ENCODE measurements around the gene ITPA.

The ITPA gene

DNA sequence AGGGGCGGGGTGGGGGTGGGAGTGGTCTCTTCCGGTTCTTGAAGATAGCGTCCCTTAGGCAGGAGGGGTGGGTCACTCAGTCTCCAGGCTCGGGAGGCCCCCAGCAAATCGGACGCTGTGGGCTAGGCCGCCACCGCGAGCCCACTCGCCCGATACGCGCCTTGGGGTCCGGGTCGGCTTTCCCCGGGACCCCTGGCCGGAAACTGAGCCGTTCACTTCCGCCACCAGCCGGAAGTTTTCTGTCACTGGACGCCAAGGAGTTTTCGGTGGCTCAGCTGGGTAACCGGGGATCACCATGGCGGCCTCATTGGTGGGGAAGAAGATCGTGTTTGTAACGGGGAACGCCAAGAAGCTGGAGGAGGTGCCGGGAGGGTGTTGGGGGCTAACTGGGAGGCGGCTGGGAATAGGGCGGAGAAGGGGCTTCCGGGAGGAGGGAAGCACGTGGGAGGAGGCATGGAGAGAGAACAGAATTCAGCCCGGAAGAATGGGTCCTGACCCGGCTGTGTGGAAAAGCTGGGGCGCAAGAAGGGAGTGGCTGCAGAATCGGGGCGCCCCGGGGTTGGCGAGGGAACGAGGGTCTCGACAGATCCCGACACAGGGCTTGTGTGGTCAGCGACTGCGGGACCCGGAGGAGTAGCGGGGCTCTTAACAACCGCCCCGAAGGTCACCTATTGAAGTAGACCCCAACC, at the start of gene ITPA:
ITPA (plus strand) TSS at position 242 of the 689 bp plus-strand sequence; CDS start at position 296, 54 bp downstream.
- DNase-seq, result peak; percentile 72

- DNase-seq, result peak; percentile 34
Observed at GRCh38 chr20:3160418-3160817, 48.9 kb upstream of the ITPA start.

DNA sequence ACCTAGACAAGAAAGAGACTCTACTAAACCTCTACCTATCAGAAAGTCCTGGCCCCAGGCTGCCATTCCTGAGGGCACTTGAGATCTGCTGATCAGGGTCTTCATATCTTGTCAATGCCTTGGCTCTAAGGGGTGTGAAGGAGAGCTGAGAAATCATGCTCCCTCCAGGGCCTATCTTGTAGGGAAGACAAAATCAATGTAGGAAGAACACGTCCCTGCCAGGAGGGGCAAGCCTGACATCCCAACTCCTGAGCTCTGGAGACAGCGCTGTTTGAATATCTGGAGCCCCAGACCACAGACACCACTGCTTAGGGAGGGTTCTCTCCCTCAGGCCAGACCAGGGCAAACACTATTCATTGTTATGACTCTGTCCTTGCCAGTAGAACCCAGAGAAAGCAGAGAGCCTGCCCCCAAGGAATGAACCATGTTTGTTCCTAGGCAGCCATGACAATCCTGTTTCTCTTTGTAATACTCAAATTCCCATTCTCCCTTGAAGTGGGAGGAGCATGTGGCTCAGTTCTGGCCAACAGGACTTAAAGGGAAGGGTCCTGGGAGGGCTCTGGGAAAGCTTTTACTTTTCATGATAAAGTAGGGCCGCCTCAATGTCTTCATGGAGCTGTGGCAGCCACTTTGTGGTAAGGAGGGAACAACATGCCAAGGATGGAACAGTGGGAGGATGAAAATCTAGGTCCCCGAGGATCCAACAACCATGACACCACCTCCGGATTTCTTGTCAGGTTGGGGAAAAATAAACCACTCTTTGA, 47.8 kb upstream of the ITPA start:
- no peak for DNase-seq

GRCh38 chr20:3162080-3162611, 47.2 kb upstream of the ITPA start:
- no peak for DNase-seq

DNA sequence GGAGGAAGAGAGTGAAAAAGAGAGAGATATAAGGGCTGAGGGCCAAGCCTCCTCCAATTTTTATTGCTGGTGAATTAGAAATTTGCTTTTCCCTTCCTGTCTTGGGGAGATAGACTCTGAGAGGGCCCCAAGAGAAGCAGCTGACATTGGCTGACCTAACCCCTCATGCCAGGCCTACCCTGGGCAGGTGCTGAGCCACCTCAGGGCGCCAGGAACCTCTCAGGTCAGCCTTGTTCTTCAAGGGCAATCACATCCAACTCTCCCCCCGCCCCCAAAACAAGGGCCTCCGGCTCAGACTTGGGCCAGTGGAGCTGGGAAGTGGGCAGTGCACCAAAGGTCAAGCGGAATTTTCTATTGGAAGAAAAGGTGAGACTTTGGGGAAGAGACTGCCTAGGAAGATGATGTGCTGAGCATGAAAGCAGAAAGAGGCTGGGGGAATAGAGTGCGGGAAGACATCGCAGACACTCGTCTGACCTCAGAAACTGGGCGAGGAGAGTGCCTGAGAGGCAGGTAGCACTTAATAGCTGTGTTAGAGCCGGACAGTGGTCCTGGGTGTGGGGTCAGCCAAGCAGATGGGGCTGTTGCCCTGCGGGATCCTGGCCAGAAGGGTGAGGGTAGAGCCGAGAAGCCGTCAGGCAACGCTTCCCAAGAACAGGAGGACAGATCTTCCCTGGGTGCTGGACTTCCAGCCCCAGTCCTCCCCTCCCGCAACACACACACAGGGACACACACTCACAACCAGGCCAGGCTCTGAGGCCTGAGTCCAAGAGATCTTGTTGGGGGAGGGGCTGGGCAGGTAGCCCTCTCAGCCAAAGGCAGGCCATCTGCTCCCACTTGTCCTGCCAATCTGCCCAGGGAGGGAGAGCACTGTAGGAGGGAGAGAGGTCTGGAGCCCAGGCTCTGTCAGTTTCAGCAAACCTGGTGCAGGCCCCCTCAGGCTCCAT, 45.9 kb upstream of the ITPA start:
- DNase-seq, result no peak

DNA sequence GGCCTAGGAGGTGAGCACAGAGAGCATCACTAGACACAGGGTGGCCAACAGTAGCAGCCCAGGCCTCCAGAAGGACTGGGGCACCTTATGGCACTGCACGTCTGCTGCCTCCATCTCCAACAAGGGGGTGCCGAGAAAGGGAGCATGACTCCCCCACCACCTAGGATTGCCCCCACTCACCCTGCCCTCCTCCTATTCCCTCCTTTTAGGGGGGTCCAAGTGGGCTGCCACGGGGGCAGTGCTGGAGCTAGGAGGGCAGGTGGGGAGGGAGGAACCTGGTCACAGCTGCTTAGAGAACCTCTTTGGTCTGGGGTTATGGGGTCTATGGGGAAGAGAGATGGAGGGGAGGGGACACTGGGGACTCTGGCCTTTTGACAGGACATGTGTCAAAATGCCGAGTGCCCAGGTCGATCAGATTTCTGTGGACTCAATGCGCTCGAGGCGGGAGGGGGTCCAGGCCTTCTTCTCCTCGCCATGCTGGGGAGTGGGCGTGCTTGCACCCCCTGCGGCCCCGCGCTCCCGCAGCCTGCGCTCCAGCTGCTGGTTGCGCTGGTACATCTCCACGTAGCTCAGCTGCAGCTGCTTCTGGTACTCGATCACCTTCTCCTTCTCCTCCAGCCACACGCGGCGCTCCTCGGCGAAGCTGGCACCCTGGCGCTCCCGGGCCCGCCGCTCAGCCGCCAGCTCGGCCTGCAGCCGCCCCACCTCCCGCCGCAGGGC, 45.1 kb upstream of the ITPA start:
- DNase-seq, result no peak

- no peak for DNase-seq
Observed at GRCh38 chr20:3164763-3165410, 44.4 kb upstream of the ITPA start.

- no peak for DNase-seq
Observed at GRCh38 chr20:3165473-3166337, 43.6 kb upstream of the ITPA start.

DNA sequence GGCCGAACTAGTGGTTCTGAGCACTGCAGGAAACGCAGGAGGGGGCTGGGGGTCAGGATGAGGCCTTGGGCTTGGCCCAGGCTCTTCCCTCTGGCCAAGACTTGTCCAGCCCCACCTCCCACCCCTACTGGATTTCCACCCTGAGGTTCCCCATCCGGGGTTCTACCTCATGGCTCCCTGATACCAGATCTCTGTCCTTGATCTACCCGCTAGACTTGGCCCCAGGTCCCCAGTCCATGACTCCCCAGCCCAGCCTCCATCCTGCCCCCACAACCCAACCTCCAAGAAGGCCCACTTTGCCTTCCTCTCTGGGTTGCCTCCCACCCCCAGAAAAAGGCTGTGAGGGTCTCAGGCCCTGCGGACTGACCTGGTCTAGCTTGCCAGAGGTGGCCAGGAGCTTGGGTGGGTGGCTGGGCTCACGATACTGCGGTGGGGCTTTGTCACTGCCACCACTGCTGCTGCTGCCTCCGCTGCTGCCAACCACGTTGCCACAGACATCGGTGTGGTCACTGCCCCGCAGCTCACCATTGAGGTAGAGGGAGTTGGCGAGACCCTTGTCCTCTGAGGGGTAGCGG, 42.9 kb upstream of the ITPA start:
- DNase-seq, result no peak

DNA sequence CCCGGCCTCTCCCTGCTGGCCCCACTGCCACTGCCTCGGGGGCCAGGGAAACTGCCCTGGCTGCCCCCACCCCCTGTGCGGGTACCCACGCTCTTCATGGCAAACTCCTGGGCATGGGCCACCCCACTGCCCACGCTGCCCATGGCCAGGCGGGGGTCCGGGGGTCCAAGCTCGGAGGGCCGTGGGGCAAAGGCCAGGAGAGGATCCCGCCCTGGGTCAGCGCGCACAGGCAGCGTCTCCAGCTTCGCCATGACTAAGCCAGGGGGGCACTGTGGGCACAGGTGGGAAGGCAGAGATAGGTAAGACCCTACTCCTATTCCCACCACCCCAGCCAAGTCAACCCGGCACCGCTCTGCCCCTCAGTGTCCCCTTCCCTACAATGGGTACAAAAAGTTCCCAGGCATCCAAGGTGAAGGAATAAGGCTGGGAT, 42.4 kb upstream of the ITPA start:
- DNase-seq, result no peak

DNA sequence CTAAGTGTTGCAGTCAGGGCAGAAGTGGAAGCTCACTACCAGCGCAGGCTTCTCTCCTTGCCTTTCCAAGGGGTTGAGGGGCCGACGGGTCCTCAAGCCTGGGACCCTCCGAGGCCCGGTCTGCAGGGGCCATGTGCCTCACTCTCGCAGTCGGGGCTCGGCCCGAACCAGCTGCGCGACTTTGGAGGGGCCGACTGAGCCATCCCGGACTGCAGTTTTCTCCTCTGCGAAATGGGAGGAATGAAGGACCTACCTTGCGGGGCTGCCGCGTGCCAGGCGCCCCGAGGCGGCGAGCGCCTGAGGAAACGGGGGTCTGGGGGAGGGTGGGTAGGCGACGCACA, 41.6 kb upstream of the ITPA start:
- no peak for DNase-seq

- DNase-seq, result peak; percentile 22
Observed at GRCh38 chr20:3168079-3168828, 41.0 kb upstream of the ITPA start.

DNA sequence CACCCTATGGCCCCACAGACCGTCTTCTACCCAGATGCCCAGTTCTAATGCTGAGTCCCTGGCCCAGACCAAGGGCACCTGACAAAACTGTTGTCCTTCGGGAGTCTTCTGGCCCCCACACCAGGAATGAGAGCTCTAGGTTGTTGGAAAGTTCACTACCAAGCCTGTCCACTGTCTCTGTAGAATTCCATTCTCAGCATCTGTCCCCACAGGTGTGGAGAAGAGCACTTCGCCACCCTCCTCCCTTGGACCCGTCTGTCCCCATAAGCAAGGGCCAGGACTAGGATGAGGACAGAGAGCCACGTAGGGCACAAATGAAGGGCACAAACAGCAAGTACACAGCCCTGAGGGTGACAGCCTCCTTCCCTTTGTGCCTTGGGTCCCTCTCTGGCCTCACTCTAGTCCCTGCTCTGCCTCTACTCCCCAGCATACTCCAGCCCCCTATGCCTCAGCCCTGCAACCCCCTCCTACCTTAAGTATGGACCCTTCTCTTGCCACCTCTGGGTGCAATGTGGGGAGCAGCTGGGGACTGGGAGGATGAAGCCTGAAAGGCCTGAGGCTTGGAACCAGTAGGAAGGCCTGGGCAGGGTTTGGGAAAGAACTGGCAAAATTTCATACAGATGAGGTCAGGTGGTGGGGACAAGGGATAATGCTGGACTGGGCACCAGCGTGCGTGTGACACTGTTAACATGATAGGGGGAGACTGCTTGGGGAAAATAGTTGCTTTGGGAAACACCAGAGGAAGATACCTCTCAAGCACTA, 40.3 kb upstream of the ITPA start:
- DNase-seq, result no peak

GRCh38 chr20:3171391-3172125, 37.7 kb upstream of the ITPA start:
- no peak for DNase-seq

DNA sequence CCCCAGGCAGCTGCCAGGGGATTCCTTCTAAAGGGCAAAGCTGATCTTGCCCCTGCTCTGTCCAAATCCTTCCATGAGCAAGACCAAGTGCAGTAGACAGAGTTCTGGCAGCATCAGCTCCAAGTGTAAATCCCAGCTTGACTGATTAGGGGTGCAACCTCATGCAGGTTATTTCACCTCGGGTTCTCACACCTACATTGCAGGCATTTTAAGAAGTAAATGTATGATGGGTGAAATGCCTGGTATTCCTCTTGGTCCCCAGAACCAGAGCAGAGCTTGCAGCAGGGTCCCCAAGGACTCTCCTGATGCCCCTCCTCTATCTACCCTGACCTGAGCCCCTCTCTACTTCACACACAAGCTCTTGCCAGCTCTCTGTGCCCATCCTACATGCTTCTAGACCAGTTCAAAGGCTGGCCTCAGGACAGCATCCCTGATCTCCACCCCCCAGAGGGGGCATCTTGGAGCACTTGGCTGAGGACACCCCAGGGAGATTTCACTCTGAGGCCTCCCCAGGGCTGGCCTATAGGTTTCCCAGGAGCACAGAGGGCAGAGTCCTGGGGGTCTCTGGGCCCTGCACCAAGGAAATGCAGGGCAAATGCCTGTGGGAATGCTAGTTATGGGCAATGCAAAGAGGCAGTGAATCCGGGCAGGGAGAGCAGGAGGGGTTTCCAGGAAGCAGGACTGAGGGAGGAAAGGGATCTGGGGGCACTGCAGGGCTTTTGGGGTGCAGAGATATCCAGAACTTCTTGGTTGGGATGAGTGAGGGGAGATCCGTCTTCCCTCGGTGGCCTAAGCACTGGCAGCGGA, 37.0 kb upstream of the ITPA start:
- no peak for DNase-seq

DNA sequence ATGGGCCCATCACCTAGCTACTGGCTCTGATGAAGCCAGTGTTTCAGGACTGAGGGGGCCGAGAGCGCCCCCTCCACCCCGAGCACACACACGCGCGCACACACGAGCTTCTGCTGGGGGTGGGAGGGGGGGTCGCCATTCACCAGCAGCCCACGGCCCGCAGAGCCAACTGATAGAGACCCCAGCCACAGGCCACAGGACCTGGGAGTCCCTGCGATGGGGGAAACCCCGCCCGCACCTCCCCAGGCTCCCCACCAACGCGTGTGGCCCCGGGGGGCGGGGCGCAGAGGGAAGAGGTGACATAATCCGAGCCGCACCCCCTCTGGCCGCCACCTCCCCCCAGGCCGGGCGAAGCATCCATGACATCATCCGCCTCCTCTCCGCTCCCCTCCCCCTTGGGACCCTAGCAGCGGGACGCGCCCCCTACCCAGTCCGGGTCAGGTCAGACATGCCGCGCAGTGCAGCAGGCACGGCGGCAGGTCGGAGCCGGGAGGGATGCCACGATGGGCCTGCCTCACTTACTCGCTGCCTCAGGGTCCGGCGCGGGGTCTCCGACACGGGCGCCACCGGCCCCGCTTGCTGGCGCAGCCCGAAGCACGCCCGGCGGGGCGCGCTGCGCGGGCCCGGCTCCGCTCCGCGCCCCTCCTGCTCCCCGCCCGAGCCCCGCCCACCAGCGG, 36.2 kb upstream of the ITPA start, which contains the start of gene LZTS3:
LZTS3 (minus strand) TSS at position 617 of the 677 bp plus-strand sequence. CDS start 6,386 bp downstream, outside the sequence.
- peak; percentile 77 for DNase-seq
